ENCODE results near the gene VSTM2B.
"Not testable (repeated sequence)": the region's sequence is repeated elsewhere in the genome, so short reads cannot be mapped to it uniquely, and the experiment has no call there.

The VSTM2B gene

DNA sequence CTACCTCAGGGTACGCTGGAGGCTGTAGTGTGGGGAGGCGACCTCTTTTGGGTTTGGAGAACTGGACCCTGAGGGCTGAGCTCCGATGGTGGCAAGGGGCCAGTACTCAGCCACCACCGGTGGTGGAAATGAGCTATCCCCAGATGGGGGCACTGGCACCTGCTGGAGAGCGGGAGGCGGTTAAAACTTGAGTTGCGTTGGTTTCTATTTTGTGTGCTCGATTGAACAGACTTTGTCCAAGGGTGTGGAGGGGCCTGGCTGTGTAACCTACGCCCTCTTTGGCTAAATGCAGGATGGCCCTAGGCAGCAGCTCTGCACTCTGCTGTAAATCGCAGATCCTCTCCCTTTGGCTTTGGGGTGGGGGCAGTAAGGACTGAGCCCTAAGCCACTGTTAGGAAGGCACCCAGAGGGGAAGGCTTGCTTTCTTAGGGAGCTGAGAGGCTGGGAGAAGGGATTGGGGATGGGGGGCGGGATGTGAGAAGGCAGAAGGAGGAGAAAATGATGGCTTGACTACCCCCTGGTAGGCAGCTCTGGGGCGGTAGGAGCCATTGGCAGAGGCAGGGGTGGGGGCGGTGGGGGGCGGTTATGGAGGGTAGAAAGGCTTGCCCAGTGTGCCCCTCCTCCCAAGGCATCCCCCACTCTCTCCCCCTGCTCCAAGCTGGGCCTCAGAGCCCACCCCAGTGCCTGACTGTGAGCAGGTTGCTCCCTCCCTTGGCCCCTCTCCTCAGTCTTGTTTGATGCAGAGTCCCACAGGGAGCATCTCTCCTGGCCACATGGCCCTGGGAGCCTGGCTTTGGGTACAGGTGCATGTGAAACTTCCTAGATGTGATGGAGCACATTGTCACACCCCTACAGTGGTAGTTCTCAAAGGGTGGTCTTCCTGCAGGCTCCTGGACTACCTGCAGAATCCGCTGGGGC, 5.0 kb downstream of the VSTM2B start:
- no peak for DNase-seq (ENCODE audit: low read depth)

DNA sequence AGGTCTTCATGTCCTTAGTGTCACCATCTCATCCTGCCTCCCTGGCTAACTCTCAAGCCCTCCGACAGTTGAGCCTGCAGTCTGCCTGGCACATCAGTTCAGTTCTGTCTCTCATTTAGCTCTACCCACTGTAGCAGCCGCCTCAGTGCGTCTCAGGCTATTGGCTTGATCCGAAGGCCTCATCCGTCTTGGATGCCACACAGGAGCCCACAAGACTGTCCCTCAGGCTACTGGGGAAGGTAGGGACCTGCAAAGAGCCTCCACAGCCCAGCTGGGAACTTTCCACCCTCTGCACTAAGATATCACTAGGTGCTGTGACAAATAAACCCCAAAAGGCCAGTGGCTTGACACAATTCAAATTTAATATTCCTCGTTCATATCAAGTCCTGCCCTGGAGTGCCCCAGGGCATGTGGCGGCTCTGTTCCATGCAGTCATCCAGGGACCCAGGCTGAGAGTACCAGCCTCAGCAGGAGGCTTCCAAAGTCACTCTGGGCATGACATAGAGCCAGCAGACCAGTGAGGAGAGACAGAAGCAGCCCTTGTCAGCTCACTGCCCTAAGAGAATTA, 5.7 kb downstream of the VSTM2B start:
- DNase-seq (ENCODE audit: low read depth): no peak

DNA sequence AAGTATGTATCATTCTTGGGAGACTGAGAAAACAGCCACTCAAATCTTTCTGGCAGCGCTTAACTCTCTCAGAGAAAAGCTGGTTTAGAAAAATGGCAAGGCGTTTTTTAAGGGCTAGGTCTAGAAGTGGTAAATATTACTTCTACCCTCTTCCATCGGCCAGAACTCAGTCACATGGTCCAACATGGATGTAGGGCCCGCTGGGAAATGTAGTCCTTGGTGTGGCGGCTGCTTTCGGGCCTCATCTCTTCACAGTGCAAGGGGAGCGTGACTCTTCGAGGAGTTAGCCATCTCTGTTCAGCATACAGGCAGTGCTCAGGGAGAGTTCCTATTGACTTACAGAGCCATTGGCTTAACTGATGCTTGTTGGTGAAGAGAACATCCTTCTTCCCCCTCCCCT, 6.3 kb downstream of the VSTM2B start:
- DNase-seq (ENCODE audit: low read depth): no peak

DNA sequence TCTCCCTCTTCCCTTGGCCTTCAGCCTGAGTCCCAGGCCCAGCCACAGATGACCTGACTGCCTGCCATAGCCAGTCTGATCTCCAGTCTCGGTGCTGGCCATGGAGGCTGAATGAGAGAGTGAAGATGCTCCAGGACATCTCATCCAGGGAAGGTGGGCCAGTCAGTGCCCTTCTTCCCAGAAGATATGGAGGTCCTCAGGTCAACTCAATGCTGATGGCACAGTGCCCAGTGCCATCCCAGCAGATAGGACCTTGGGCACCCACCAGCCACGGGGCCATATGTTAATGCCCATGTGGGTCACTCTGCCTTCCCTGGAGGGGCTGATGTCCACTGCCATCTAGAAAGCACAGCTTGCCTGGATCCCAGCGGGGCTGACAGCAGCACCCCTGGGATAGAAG, 7.2 kb downstream of the VSTM2B start:
- no peak for DNase-seq (ENCODE audit: low read depth)

DNA sequence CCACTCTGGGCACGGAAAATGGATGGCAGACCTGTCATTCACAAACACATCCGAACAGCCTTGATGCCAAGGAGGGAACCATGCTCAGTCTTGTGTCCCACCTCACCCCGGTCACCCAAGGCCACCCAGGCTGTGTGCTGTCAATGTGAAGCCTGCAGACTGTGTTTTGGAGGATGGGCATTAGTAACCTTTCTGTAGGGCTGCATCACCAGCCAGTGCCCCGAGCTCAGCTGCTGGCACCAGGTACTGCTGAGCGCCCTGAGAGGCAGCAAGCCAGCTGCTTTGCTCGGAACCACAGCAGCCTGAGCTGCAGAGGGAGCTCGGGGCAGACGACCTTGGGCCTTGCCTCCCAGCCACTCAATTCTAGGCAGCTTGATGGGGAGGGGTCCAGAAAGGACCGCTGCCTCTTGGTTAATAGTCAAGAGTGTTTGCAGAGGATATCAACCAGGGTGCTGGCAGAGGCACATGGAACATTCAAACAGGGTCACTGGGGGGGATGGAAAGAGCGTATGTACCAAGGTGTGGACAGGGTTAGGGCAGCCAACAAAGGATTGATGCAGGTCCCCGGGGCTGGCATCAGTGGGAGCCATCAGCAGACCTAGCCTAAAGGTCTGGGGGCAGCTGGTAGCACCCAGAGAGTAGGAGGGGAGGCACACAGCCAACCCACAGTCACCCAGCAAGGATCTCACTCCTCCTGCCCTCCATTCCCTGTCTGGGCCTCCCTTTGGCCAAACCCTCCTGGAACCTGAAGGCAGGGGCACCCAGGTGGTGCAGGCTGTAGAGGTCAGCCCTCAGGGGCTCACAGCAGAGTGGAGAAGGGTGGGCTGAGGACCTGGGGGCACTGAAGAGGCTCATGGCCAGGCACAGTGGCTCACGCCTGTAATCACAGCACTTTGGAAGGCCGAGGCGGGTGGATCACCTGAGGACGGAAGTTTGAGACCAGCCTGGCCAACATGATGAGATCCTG, 8.1 kb downstream of the VSTM2B start:
- DNase-seq (ENCODE audit: low read depth): no peak

DNA sequence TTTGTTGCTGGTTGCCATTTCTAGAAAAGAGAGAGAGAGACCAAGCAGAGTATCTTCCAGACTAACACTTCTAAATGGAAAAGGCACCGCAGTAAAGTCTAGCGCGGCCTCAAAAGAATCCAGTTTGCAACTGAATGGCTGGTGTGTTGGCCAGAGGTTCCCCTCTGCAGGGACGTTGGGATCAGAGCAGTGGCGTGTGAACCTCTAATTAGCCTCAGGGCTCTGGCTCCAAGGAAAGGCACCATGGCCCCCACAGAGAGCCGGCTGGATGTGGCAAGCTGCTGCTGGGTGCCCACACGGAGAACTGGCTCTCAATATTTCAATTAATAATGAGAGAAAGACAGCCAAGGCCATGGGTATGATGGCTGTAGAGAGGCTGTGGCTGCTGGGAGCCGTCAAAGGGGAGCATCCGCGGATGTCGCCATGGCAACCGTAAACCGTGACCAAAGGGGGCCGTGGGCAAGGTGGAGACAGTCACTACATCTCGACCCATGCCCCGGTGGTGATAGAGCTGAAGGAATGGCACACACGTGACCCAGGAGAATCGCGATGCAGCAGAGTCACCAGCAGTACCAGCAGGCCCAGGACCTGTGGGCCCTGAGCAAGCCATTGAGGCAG, 9.5 kb downstream of the VSTM2B start:
- no peak for DNase-seq (ENCODE audit: low read depth)

DNA sequence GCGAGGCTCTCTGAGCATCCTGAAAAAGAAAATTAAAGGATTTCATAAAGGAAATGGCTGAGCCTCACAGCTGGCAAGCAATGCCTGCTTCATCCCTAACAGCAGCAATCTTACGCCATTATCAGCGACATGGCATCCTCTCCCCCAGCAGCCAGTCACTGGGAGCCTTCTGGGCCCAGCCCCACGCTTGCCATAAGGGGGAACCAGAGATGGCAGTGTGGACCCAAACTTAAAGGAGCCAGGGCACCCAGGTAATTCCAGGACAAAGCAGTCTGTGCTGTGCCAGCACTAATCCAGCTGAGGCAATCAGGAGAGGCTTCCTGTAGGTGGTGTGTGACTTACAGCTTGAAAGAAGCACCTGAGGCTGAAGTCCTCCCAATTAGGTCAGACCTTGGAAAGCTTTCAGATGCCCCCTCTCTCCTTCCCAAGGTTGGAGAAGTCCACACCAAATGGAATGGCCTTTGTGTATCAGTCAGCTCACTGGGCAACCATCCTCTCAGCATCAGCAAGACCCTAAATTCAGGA, 10.3 kb downstream of the VSTM2B start:
- no peak for DNase-seq (ENCODE audit: low read depth)

DNA sequence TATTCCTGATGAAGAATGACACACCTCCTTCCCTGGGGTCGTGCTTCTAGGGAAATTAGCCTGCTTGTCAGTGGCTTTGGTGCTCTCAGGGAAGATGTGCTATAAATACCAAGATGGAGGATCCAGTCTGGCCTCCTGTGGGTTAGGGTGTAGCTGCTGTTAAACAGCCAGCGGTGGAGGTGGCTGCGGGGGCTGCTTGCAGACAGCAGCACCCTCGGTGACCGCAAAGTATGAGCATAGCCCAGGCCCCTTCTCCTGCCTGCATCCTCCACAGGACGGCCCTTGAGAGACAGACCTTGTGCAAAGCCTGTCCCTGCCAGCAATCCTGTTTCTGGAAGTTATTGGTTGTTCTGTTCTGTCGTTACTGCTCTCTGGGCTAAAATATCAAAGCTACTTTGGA, 11.4 kb downstream of the VSTM2B start:
- DNase-seq (ENCODE audit: low read depth): no peak

DNA sequence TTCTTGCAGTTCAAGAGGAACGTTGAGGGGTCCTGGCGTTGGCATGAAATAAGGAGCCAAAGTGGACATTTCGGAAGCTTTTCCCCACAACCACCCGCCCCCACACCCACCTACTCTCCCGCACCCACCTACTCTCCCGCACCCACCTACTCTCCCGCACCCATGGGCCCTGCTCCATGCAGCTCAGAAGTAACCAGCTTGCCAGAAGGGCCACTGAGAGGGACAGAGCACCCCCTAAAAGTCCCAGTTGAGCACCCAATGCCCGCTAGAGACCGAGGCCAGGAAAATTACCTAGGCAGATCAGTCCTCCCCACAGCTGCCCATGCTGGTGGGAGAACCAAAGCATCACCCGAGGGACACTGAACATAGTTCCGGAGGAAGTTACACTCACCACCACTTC, 11.8 kb downstream of the VSTM2B start:
- no peak for DNase-seq (ENCODE audit: low read depth)

DNA sequence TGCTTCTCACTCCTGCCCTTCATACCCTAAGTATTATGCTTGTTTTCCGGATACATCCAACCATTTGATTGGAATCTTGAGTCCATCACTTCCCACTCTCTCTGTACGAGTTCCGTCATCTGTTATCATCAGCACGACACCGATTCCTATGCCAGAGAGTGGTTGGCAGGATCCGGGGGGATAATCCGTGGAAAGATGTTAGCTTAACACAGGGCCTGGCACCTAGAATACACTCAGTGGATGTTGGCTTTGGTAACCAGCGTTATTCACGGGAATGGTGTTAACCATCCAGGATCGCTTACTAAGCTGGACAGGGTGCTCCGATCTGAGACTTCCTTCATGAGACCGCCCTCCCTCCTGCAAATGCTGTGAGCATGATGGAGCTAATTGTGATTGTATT, 12.4 kb downstream of the VSTM2B start:
- DNase-seq (ENCODE audit: low read depth): no peak

DNA sequence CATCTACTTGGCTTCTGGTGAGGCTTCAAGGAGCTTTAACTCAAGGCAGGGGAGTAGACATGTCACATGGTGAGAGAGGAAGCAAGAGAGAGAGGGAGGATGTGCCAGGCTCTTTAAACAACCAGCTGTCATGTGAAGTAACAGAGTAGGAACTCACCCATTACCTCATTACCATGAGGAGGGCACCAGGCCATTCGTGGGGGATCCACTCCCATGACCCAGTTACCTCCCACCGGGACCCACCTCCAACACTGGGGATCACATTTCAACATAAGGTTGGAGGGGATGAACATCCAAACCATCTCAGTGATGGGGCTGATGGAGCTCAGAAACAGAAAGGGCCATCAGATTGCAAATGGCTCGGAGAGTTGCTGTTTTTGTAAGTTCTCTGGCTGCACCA, 12.9 kb downstream of the VSTM2B start:
- DNase-seq (ENCODE audit: low read depth): no peak

DNA sequence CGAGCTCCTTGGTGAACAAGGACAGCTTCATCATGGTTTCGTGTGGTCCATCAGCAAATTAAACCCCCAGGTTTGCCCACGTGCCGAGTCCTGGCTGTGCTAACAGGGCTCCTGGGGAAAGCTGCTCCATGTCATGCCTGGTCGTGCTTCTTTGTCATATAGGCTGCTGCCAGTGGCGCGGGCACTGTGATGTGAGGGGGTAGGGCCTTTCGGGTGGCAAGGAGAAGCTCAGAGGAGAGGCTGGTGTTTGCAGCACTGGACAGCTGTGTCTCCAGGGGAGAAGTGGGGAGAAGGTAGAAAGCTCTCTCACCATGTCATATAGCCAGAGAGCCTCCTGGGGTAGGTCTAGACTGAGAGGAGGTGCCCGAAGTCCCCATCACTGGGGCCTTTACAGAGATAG, 13.3 kb downstream of the VSTM2B start:
- DNase-seq (ENCODE audit: low read depth): no peak

DNA sequence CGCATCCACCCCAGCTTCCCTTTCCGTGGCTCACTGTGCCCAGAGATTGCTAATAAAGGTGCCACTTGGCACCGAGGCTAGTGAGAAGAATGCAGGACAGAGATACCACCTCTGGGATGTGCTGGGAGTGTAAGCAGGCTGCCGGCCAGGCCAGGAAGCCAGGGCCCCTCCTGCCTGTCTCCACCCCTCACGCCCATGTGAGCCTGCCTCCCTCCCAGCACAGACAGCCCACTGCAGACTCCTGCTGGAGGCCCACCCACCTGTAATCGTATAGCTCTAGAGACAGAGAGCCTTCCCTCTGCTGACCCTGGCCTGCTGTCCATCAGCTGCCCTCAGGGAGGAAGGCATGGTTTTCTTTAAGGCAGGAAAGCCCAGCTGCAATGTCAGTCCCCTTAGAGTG, 13.9 kb downstream of the VSTM2B start:
- no peak for DNase-seq (ENCODE audit: low read depth)

DNA sequence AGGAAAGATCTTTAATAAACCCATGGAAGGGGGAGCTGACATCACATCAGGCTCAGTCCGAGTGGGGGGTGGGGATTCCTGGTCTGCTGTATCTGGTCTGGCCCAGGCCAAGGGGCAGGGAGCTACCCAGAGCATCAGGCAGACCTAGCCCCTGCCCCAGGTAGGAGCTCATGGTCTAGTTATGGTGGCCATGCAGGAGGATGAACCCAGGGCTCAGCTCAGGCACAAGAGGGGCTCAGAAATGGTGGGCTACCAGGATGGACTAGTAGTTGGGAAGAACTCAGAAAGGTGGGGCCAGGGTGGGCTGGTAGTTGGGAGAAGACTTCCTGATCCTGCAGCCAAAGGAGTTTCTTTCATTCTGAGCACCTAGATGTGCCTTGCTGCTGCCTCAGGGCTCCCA, 14.3 kb downstream of the VSTM2B start:
- no peak for DNase-seq (ENCODE audit: low read depth)

DNA sequence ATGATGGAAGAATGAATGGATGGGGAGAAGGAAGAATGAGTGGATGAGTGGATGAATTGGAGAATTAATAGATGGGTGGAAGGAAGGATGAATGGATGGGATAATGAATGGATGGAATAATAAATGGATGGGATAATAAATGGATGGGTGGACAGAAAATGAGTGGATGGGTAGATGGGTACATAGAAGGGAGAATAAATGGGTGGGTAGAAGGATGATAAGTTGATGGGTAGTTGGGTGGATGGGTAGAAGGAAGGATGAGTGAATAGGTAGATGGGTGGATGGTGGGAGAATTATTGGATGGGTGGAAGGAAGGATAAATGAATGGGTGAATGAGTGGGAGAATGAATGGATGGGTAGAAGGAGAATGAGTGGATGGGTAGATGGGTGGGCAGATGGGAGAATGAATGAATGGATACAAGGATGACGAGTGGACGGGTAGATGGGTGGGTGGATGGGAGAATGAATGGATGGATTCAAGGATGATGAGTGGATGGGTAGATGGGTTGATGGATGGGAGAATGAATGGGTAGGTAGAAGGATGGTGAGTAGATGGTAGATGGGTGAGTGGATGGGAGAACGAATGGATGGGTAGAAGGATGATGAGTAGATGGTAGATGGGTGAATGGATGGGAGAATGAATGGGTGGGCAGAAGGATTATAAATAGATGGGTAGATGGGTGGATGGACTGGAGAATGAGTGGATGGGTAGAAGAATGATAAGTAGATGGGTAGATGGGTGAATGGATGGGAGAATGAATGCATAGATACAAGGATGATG, 15.9 kb downstream of the VSTM2B start:
- no peak for DNase-seq (ENCODE audit: low read depth)

DNA sequence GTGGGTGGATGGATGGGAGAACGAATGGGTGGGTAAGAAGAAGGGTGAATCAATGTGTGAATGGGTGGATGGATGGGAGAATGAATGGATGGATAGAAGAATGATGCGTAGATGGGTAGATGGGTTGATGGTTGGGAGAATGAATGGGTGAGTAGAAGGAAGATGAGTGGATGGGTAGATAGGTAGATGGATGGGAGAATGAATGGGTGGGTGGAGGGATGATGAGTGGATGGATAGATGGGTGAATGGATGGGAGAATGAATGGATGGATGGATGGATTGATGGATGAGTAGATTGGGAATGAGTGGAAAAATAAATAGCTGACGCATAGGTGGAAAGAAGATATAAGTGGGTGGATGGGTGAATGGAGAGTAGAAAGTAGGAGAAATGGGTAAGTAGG, 16.5 kb downstream of the VSTM2B start:
- DNase-seq (ENCODE audit: low read depth): no peak

DNA sequence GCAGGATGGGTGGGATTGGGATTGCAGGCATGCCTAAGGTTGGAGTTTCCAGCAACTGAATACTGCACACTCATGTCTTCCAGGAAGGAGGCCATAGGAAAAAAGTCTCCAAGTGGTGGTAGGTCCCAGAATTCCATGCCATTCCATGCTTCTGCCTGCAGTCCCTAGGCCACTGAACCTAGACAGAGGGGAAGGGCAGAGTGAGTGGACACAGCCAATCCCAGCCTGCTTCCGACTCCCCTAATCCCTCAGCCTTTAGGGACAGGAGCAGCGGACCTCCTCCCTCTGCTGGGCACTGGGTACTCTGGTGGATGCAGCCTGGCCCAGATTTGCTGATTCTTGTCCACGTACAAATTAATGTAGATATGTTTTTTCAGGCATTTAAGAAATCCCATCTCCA, 17.0 kb downstream of the VSTM2B start:
- no peak for DNase-seq (ENCODE audit: low read depth)

DNA sequence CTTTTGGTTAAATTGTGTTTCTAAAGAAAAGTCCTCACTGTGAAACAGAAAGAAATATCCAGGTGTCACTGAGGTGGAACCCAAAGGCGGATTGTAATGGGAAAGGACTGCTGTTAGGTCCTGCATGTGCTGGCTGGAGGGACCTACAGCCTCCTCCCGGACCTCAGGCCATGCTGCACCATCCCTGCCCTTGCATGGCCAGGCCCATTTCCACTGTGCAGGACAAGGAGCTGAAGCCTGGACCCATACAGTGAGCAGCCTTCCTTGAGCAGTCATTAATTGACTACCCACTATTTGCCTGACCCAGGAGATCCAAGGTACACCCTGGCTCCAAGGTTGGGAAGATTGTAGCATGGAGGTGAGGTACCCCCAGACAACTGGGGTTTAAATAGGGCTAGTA, 17.6 kb downstream of the VSTM2B start:
- DNase-seq (ENCODE audit: low read depth): no peak

DNA sequence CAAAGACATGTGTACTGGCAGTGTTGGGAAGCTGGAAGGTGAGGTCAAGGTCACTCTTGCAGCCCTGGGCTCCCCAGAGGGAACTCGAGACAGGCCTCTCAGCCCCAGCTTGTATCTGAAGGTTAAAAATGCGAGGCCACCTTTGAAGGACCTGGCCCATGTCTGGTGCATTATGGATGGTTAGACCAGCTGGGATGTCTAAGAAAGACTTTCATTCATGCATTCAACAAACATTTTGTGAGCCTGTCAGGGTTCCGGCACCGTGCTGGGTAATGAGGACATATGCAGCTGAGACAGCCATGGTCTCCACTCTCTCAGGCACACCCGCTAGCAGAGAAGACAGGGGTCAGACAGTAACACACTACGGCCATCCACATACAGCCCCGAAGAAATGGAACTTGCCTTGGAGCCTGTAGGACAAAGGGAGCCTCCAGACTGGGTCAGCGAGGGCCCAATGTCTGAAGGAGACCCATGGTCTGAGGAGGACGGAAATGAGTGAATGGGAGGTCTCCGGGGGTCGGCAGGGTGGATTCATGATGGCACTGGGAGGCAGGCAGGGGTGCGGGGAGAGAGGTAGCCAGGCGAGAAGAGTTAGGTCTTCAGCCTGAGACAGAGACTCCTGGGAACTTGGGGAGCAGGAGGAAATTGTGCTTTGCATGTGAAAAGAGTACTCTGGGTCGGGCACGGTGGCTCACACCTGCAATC, 19.0 kb downstream of the VSTM2B start:
- no peak for DNase-seq (ENCODE audit: low read depth)

DNA sequence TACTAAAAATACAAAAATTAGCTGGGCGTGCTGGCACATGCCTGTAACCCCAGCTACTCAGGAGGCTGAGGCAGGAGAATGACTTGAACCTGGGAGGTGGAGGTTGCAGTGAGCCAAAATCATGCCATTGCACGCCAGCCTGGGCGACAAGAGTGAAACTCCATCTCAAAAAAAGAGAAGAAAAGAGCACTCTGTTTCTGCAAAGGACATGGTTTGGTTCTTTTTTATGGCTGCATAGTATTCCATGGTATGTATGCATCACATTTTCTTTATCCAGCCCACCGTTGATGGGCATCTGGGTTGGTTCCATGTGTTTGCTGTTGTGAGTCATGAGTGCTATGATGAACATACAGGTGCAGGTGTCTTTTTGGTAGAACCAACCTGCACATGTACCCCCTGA, 19.7 kb downstream of the VSTM2B start:
- DNase-seq (ENCODE audit: low read depth): not testable (repeated sequence)

All from amniotic epithelial cell (primary cell).